ENCODE results near the gene PARD6B.

GRCh38 chr20:50786703-50787102 lies 55.3 kb downstream of the PARD6B start:
- no peak for TF ChIP-seq CTCF (conservative IDR thresholded peaks at IDR 0.05; ENCODE audit: low read depth, low read length)
- no peak for TF ChIP-seq RAD21 (IDR thresholded peaks at IDR 0.05; ENCODE audit: low read length)
- no peak for TF ChIP-seq POLR2A (IDR thresholded peaks at IDR 0.05; ENCODE audit: low read depth, low read length)
- TF ChIP-seq NFE2L2 (IDR thresholded peaks at IDR 0.05; ENCODE audit: low read depth, low read length): no peak
- no peak for TF ChIP-seq MXI1 (IDR thresholded peaks at IDR 0.05; ENCODE audit: borderline replicate concordance, low read depth, low read length)
